Suprapubic skin (tissue), 4 donors: ENCODE measurements around the gene CENPX.

ENCODE experiments used
- CTCF ChIP-seq, 2 donors: fragments of 200-600 bp in 1 of 2; fragments of 450-650 bp in 1 of 2; sonication (generic) in 1 of 2; IDR thresholded peaks; one replicate each; pipeline ENCODE4 v1.5.1; 2016 to 2019; ENCODE audit warnings: antibody characterized with exemption in 2 of 2, mild to moderate bottlenecking in 1 of 2, moderate library complexity in 1 of 2
- POLR2A ChIP-seq, 2 donors: fragments of 450-650 bp; IDR thresholded peaks; one replicate each; pipeline ENCODE4 v1.6.1; 2017; ENCODE audit warnings: antibody characterized with exemption in 2 of 2, mild to moderate bottlenecking in 2 of 2, moderate library complexity in 2 of 2
- POLR2AphosphoS5 ChIP-seq, 3 donors: sonication (generic); formaldehyde crosslinking; IDR thresholded peaks; one replicate each; pipeline ENCODE4 v1.6.1; 2017; ENCODE audit warnings: antibody characterized with exemption in 3 of 3

- TF ChIP-seq CTCF (IDR thresholded peaks at IDR 0.05) (no peak), POLR2AphosphoS5 (IDR thresholded peaks at IDR 0.05) (no peak), POLR2A (IDR thresholded peaks at IDR 0.05) (no peak)
Measured at GRCh38 chr17:82058855-82059249, 36.2 kb upstream of the CENPX start.
